WTC11 (cell line): ENCODE data around the gene MAP3K10. TPM values are rescaled to one million over a fixed set of nuclear protein-coding genes. Genes with fewer than 3 reads are reported as not detected.

Source experiments
- ATAC-seq: fragments of 200-7000 bp; cut with Tn5 transposase; 2 replicates; pipeline ENCODE4 v1.10.0; 2021; ENCODE audit warnings: mild to moderate bottlenecking, moderate library complexity
- CTCF ChIA-PET: fragments of 300-600 bp; sonication (Branson Sonifier 250); formaldehyde crosslinking; loops from one replicate; lab custom pipeline; 2021; ENCODE audit warnings: antibody characterized with exemption; lab: Charles Lee
- POLR2A ChIA-PET: fragments of 350-600 bp; sonication (Branson Sonifier 250); formaldehyde crosslinking; loops from one replicate; lab custom pipeline; 2021; ENCODE audit warnings: antibody characterized with exemption; lab: Charles Lee
- DNase-seq: peaks from one replicate; pipeline ENCODE4 v3.0.0; 2021; ENCODE audit warnings: low spot score
- H3K27ac Mint-ChIP-seq: 2 replicates; pipeline ENCODE4 v1.8.0; 2021; ENCODE audit warnings: mixed read lengths
- H3K27me3 Mint-ChIP-seq: 2 replicates; pipeline ENCODE4 v1.8.0; 2021; ENCODE audit warnings: low read depth, mild to moderate bottlenecking, moderate library complexity, mixed read lengths
- H3K36me3 Mint-ChIP-seq: 2 replicates; pipeline ENCODE4 v1.8.0; 2021; ENCODE audit warnings: mixed read lengths
- H3K4me1 Mint-ChIP-seq: 2 replicates; pipeline ENCODE4 v1.8.0; 2022; ENCODE audit warnings: mixed read lengths
- H3K4me3 Mint-ChIP-seq: 2 replicates; pipeline ENCODE4 v1.8.0; 2021; ENCODE audit warnings: mild to moderate bottlenecking, moderate library complexity, mixed read lengths
- H3K9me3 Mint-ChIP-seq: 2 replicates; pipeline ENCODE4 v1.8.0; 2021; ENCODE audit warnings: mixed read lengths
- AFF4 ChIP-seq: sonication (generic); formaldehyde crosslinking; IDR thresholded peaks from 2 replicates; pipeline ENCODE4 v1.8.1; 2023; ENCODE audit warnings: mild to moderate bottlenecking, missing genetic modification reagents, borderline replicate concordance
- ATF6 ChIP-seq: sonication (generic); formaldehyde crosslinking; IDR thresholded peaks from 2 replicates; pipeline ENCODE4 v1.8.1; 2023; ENCODE audit warnings: mild to moderate bottlenecking, missing genetic modification reagents
- CBFB ChIP-seq: sonication (generic); formaldehyde crosslinking; IDR thresholded peaks from 2 replicates; pipeline ENCODE4 v1.8.1; 2022; ENCODE audit warnings: mild to moderate bottlenecking, low read depth, missing genetic modification reagents
- CREB1 ChIP-seq: sonication (generic); formaldehyde crosslinking; IDR thresholded peaks from 2 replicates; pipeline ENCODE4 v1.8.0; 2023; ENCODE audit warnings: mild to moderate bottlenecking, missing genetic modification reagents
- E2F5 ChIP-seq: sonication (generic); formaldehyde crosslinking; IDR thresholded peaks from 2 replicates; pipeline ENCODE4 v1.8.1; 2022; ENCODE audit warnings: mild to moderate bottlenecking, moderate library complexity, missing genetic modification reagents
- HMGA2 ChIP-seq: fragments of 250-450 bp; sonication (Bioruptor Pico); IDR thresholded peaks from 2 replicates; pipeline ENCODE4 v1.4.0; 2021; ENCODE audit warnings: mild to moderate bottlenecking, moderate library complexity
- IRF2 ChIP-seq: sonication (generic); formaldehyde crosslinking; IDR thresholded peaks from 2 replicates; pipeline ENCODE4 v1.8.0; 2022; ENCODE audit warnings: low read depth, missing genetic modification reagents, borderline replicate concordance
- JUN ChIP-seq: sonication (generic); formaldehyde crosslinking; IDR thresholded peaks from 2 replicates; pipeline ENCODE4 v1.8.0; 2023; ENCODE audit warnings: mild to moderate bottlenecking, missing genetic modification reagents
- KAT7 ChIP-seq: sonication (generic); formaldehyde crosslinking; IDR thresholded peaks from 2 replicates; pipeline ENCODE4 v1.8.1; 2023; ENCODE audit warnings: missing genetic modification reagents, mild to moderate bottlenecking, borderline replicate concordance
- MAX ChIP-seq: sonication (generic); formaldehyde crosslinking; IDR thresholded peaks from 2 replicates; pipeline ENCODE4 v1.8.0; 2022; ENCODE audit warnings: mild to moderate bottlenecking, missing genetic modification reagents
- MYBL2 ChIP-seq: sonication (generic); formaldehyde crosslinking; IDR thresholded peaks from 2 replicates; pipeline ENCODE4 v1.8.1; 2023; ENCODE audit warnings: mild to moderate bottlenecking, moderate library complexity, missing genetic modification reagents
- NFYB ChIP-seq: sonication (generic); formaldehyde crosslinking; conservative IDR thresholded peaks from 2 replicates; pipeline ENCODE4 v1.8.0; 2022; ENCODE audit warnings: low read depth, missing genetic modification reagents
- PRDM15 ChIP-seq: sonication (generic); formaldehyde crosslinking; IDR thresholded peaks from 2 replicates; pipeline ENCODE4 v1.8.0; 2022; ENCODE audit warnings: missing genetic modification reagents
- PRRX2 ChIP-seq: fragments of 250-450 bp; sonication (Bioruptor Pico); IDR thresholded peaks from 2 replicates; pipeline ENCODE4 v1.8.0; 2021; ENCODE audit warnings: mild to moderate bottlenecking
- SMAD4 ChIP-seq: sonication (generic); formaldehyde crosslinking; IDR thresholded peaks from 2 replicates; pipeline ENCODE4 v1.8.0; 2022; ENCODE audit warnings: mild to moderate bottlenecking, missing genetic modification reagents
- SOX15 ChIP-seq: fragments of 250-450 bp; sonication (Bioruptor Pico); IDR thresholded peaks from 2 replicates; pipeline ENCODE4 v1.9.0; 2021; ENCODE audit warnings: mild to moderate bottlenecking
- USF1 ChIP-seq: sonication (generic); formaldehyde crosslinking; IDR thresholded peaks from 2 replicates; pipeline ENCODE4 v1.8.0; 2022; ENCODE audit warnings: mild to moderate bottlenecking, missing genetic modification reagents
- ZBTB21 ChIP-seq: sonication (generic); formaldehyde crosslinking; IDR thresholded peaks from 2 replicates; pipeline ENCODE4 v1.8.1; 2023; ENCODE audit warnings: mild to moderate bottlenecking, missing genetic modification reagents, borderline replicate concordance
- ZNF138 ChIP-seq: sonication (generic); formaldehyde crosslinking; conservative IDR thresholded peaks from 2 replicates; pipeline ENCODE4 v1.8.1; 2022; ENCODE audit warnings: mild to moderate bottlenecking, moderate library complexity, missing genetic modification reagents
- ZNF416 ChIP-seq: fragments of 250-450 bp; sonication (Bioruptor Pico); IDR thresholded peaks from 2 replicates; pipeline ENCODE4 v1.9.0; 2021; ENCODE audit warnings: mild to moderate bottlenecking, inconsistent platforms
- total RNA-seq: library from RNA; stranded (reverse); gene quantifications from 3 replicates; pipeline ENCODE4 v1.2.3, GENCODE V29; 2021

MAP3K10 gene
- total RNA-seq, 1 experiment from 2014 or later: 23.5 TPM

- no peak for ATAC-seq
These were observed 37.6 kb downstream of the MAP3K10 start for GRCh38 chr19:40228863-40229262.

GRCh38 chr19:40229484-40229883 lies 38.3 kb downstream of the MAP3K10 start:
- no peaks in the 10 kb centered on the region for H3K9me3 Mint-ChIP-seq
- peaks cover 38% of the 10 kb centered on the region for H3K27me3 Mint-ChIP-seq
- TF ChIP-seq JUN: no peak
- TF ChIP-seq KAT7 (CRISPR knock-in tag): no peak
- no peak for TF ChIP-seq CREB1
- no peak for TF ChIP-seq ATF6
- no peak for TF ChIP-seq HMGA2 (CRISPR knock-in tag)
- no peak for TF ChIP-seq MAX (CRISPR knock-in tag)
- TF ChIP-seq PRDM15 (CRISPR knock-in tag): no peak
- no peak for TF ChIP-seq SMAD4 (CRISPR knock-in tag)
- no peak for TF ChIP-seq ZNF138 (CRISPR knock-in tag)
- TF ChIP-seq ZNF416: no peak
- TF ChIP-seq E2F5 (CRISPR knock-in tag): no peak
- no peak for TF ChIP-seq ZBTB21 (CRISPR knock-in tag)
- no peak for TF ChIP-seq MYBL2 (CRISPR knock-in tag)
- no peak for TF ChIP-seq PRRX2 (CRISPR knock-in tag)
- no peak for TF ChIP-seq NFYB (CRISPR knock-in tag)
- TF ChIP-seq CBFB (CRISPR knock-in tag): no peak
- TF ChIP-seq AFF4 (CRISPR knock-in tag): no peak
- TF ChIP-seq SOX15: no peak
- no peak for TF ChIP-seq USF1 (CRISPR knock-in tag)
- TF ChIP-seq, all 79 proteins: peak for 0
- H3K27ac Mint-ChIP-seq: no peak overlapping the region
- CTCF ChIA-PET: interaction anchor here (1.0 to 3.5 kb wide), 3 partner anchors 11 to 76 kb away, joined by 4 to 28 read pairs (median 4); partner anchors contain the start of gene TTC9B
- DNase-seq (no peak), ATAC-seq (no peak)
- no peak overlapping the region for H3K4me3 Mint-ChIP-seq
- peaks cover 41% of the 10 kb centered on the region for H3K4me1 Mint-ChIP-seq
- no peaks in the 10 kb centered on the region for H3K36me3 Mint-ChIP-seq
- POLR2A ChIA-PET: no interaction called here

More at GRCh38 chr19:40228863-40229262, 37.6 kb downstream of the MAP3K10 start:
- ChIA-PET CTCF (interaction anchor here (0.5 to 0.8 kb wide), 2 partner anchors 11 to 76 kb away, joined by 3 to 4 read pairs; no protein-coding TSS in a partner anchor), POLR2A (no interaction called here)
- TF ChIP-seq USF1 (CRISPR knock-in tag) (no peak), IRF2 (CRISPR knock-in tag) (no peak)
- Mint-ChIP-seq H3K4me3 (no peak overlapping the region), H3K27me3 (peaks cover 44% of the 10 kb centered on the region), H3K4me1 (peaks cover 41% of the 10 kb centered on the region), H3K27ac (no peak overlapping the region), H3K9me3 (no peaks in the 10 kb centered on the region), H3K36me3 (no peaks in the 10 kb centered on the region)
- no peak for DNase-seq
